GM19043 (cell line): ENCODE data around the gene CDC45.

Experiments
- ATAC-seq: cut with Tn5 transposase; IDR thresholded peaks from one replicate; pipeline ENCODE4 v1.9.1; 2021; ENCODE audit warnings: low read depth; ENCODE audit not compliant: unreplicated experiment

The CDC45 gene

DNA sequence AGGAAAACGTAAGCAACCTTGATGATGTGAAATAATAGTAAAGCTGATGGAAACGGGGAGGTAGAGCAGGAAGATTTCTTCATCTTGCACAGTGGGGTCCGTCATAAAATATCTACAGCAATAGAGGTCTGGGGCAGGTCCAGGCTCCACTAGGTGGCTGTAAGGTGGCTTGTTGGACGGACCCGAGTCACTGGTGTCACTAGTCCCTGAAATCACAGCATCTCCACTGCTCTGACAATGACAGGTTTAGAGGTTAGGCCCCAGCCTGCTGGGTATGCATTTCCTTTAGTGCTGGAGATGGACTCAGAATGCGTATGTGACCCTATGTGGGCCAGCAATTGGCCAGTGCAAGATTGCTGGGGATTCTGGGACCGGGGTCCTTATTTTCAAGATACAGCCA, 69.7 kb downstream of the CDC45 start:
- ATAC-seq = no peak

GRCh38 chr22:19550382-19550781, 70.7 kb downstream of the CDC45 start:
- ATAC-seq = no peak

DNA sequence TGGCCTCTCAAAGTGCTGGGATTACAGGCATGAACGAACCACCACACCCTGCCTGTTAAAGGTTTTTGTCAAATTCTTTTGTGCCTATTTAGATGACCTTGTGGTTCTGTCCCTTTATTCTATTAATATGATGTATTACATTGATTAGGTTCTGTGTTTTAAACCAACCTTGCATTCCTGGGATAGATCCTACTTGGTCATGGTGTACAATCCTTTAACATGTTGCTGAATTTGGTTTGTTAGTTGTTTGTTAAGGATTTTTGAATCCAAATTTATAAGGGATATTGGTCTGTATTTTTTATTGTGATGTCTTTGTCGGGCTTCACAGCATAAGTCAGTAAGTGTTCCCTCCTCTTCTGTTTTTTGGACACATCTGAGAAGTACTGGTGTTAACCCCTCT, 73.5 kb downstream of the CDC45 start:
- ATAC-seq = no peak

GRCh38 chr22:19554834-19555404, 75.2 kb downstream of the CDC45 start:
- ATAC-seq = no peak

- ATAC-seq = no peak
Measured at GRCh38 chr22:19555651-19556050, 75.9 kb downstream of the CDC45 start.

DNA sequence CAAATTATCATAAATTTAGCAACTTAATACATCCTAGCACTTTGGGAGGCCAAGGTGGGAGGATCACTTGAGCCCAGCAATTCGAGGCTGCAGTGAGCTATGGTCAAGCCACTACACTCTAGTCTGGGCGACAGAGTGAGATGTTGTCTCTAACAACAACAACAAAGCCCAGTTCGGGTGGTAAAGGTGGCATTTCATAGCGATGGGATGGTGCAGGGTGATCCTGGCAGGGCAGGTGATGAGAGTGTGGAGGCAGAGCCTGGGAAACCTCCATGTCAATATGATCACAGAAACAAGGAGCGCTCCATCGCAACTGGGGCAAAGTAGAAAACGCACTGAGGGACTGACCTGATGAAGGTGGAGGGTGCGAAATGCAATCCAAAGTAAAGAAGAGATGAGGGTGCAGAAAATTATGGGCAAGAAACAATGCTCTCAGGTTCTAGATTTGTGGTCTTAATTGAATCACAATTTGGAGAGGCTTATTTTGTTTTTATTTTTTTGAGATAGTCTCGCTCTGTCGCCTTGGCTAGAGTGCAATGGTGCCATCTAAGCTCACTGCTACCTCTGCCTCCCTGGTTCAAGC, 77.3 kb downstream of the CDC45 start:
- ATAC-seq = no peak

- ATAC-seq = no peak
Measured at GRCh38 chr22:19559324-19559811, 79.6 kb downstream of the CDC45 start.

GRCh38 chr22:19559956-19560355, 80.2 kb downstream of the CDC45 start:
- no peak for ATAC-seq

DNA sequence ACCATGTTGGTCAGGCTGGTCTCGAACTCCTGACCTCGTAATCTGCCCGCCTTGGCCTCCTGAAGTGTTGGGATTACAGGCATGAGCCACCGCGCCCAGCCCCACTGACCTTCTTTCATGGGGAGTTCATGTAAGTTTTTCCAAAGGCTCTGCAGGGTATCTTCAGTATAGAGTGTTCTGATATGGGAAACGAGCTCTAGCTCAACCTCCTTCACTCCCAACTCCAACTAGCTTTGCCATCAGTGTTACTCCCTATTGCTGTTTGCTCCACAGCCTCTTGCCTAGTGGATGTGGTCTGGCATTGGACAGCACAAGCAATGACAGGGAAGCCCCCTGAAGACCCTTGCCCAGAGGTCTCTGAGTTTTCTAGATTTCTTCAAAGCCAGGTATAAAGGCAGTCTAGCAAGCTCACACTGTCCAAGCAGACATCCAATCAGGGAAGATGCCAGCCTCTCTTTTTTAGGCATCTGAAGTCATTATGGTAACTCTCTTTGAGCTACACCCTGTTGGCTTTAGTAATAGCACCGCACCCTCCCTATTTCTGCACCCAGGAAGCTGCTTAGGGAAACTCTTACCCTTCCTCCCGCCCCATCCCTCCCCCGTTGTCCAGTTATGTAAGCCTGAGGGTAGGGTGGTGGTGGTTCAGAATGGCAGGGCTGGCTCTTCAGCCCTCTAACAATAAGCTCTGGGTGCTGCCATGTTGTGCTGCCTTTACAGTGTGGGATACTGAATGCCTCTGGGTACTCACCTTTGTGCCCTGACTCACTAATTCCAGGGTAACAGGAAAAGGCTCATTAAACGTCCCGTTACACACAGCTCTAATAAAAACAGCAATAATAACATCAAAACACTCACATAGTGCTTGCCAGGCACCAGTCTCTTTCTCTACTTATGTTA, 85.9 kb downstream of the CDC45 start:
- no peak for ATAC-seq

GRCh38 chr22:19566279-19567156, 86.8 kb downstream of the CDC45 start:
- no peak for ATAC-seq

- no peak for ATAC-seq
Measured at GRCh38 chr22:19567157-19568009, 87.7 kb downstream of the CDC45 start.

DNA sequence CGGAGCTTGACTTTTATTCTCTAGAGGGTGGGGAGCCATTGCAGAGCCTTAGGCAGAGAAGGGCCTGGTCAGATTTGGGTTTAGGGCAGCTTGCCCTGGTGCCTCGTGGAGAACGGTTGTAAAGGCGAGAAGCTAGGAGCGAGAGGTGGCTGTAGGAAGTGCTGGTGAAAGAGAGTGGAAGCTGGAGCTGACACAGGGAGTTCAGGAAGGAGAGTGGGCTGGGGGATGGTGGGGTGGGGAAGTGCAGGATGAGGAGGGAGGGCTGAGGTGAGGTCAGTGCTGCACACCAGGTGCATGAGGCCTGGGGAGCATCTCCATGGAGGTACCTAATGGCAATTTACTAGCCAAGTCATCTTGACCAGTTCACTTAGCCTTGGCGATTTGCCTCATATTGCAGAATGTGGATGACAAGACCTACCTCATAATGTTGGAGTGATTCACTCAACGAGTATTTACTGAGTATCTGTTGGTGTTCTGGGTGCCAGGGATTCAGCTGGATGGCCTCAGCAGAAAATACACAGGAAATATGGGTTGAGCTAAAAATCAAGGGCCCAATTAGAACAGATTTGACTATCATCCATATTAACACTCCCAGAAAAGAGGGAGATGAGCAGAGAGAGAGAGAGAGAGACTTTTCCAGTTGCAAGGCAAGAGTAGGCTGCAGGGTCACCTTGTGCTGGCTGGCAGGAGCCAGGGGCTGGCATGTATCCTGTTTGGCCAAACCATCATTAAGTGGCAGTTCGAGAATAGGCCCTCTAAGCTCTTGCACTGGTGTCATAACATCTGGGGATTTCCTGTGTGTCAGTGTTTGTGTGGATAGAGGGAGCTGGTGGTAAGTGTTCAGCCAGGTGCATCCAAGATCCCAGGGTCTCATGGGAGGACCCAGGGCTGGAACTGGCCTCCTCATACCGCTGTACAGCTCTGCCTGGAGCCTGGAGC, 88.9 kb downstream of the CDC45 start:
- no peak for ATAC-seq

DNA sequence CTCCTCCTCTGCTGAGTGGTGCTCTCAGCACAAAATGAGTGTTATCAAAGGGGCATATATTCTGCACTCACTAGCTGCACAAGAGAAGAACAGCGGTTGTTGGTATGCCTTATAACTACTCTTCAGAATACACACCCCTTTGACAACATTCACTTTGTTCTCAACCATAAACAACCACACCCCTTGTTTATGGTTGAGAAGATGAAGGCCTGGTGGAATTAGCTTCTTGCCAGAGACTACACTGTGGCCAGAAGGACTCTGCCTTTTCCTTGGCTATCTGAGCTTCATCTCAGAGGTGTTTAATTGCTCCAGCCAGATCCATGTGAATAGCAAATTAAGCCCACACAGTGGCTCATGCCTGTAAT, 89.5 kb downstream of the CDC45 start:
- no peak for ATAC-seq

DNA sequence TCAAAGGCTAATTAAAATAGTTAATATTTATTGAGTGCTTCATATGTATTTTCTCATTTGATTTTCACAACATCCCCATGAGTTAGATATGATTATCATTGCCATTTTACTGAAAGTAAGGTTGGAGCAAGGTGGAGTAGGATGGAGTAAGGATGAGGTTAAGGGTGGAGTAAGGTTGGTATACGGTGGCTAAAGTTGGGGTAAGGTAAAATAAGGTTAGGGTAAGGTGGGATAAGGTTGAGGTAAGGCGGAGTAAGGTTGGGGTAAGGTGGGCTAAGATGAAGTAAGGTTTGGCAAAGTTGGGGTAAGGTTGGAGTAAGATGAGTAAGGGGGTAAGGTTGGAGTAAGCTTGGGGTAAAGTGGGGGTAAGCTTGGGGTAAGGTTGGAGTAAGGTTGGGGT, 90.3 kb downstream of the CDC45 start:
- ATAC-seq = no peak
